HepG2 (cell line): ENCODE measurements around the gene CISD1. TPM values are rescaled to one million over a fixed set of nuclear protein-coding genes. Genes with fewer than 3 reads are reported as not detected.

Experiments
- ATM ChIP-seq: fragments of 450-650 bp; IDR thresholded peaks from 2 replicates; pipeline ENCODE4 v1.7.1; 2017; ENCODE audit warnings: mild to moderate bottlenecking, borderline replicate concordance
- GATAD2A ChIP-seq: IDR thresholded peaks from 2 replicates; pipeline ENCODE4 v1.6.1; 2016
- GLI4 ChIP-seq: sonication (generic); formaldehyde crosslinking; IDR thresholded peaks from 2 replicates; pipeline ENCODE4 v1.5.1; 2020; ENCODE audit warnings: missing genetic modification reagents, mild to moderate bottlenecking, moderate library complexity, borderline replicate concordance
- MAZ ChIP-seq, 2 experiments: sonication (generic) in 1 of 2; formaldehyde crosslinking in 1 of 2; IDR thresholded peaks; 2 replicates each; pipeline versions ENCODE4 v1.5.0 to v1.6.1; 2012 to 2020; ENCODE audit warnings: low read depth in 2 of 2, mild to moderate bottlenecking in 2 of 2, borderline replicate concordance in 1 of 2, improper control_type of control experiment in 1 of 2, low read length in 1 of 2, missing genetic modification reagents in 1 of 2, moderate library complexity in 1 of 2
- PAWR ChIP-seq: sonication (generic); formaldehyde crosslinking; IDR thresholded peaks from 2 replicates; pipeline ENCODE4 v1.4.0; 2020; ENCODE audit warnings: missing genetic modification reagents, mild to moderate bottlenecking, borderline replicate concordance
- PRMT3 ChIP-seq: sonication (generic); formaldehyde crosslinking; IDR thresholded peaks from 2 replicates; pipeline ENCODE4 v1.8.1; 2022; ENCODE audit warnings: low read depth, mild to moderate bottlenecking, moderate library complexity, missing genetic modification reagents, borderline replicate concordance
- SALL2 ChIP-seq: sonication (generic); formaldehyde crosslinking; IDR thresholded peaks from 2 replicates; pipeline ENCODE4 v1.8.1; 2023; ENCODE audit warnings: mild to moderate bottlenecking, missing genetic modification reagents, inconsistent platforms
- SOX13 ChIP-seq, 3 experiments: fragments of 450-650 bp in 1 of 3; sonication (generic) in 1 of 3; formaldehyde crosslinking in 1 of 3; IDR thresholded peaks in 2 of 3; conservative IDR thresholded peaks in 1 of 3; 2 replicates each; pipeline versions ENCODE4 v1.5.0 to v1.6.1; 2016 to 2020; ENCODE audit warnings: antibody characterized with exemption in 1 of 3, mild to moderate bottlenecking in 1 of 3, missing compliant biosample characterization in 1 of 3, missing genetic modification reagents in 1 of 3, moderate library complexity in 1 of 3
- YY1 ChIP-seq: IDR thresholded peaks from 2 replicates; pipeline ENCODE4 v1.6.1; 2011; ENCODE audit warnings: low read length, low read depth, moderate library complexity, mild to moderate bottlenecking; ENCODE audit not compliant: insufficient read depth, insufficient replicate concordance
- ZFP90 ChIP-seq: sonication (generic); formaldehyde crosslinking; IDR thresholded peaks from 2 replicates; pipeline ENCODE4 v1.8.0; 2022; ENCODE audit warnings: missing genetic modification reagents, mild to moderate bottlenecking, inconsistent platforms, borderline replicate concordance
- ZNF264 ChIP-seq: sonication (generic); formaldehyde crosslinking; IDR thresholded peaks from 2 replicates; pipeline ENCODE4 v1.4.0; 2020; ENCODE audit warnings: missing genetic modification reagents
- ZNF292 ChIP-seq: sonication (generic); formaldehyde crosslinking; IDR thresholded peaks from 2 replicates; pipeline ENCODE4 v1.8.1; 2022; ENCODE audit warnings: mild to moderate bottlenecking, low read depth, missing genetic modification reagents, borderline replicate concordance
- ZNF34 ChIP-seq: sonication (generic); formaldehyde crosslinking; IDR thresholded peaks from 2 replicates; pipeline ENCODE4 v1.4.0; 2020; ENCODE audit warnings: mild to moderate bottlenecking, missing genetic modification reagents, borderline replicate concordance
- ZNF432 ChIP-seq: sonication (generic); formaldehyde crosslinking; IDR thresholded peaks from 2 replicates; pipeline ENCODE4 v1.5.0; 2020; ENCODE audit warnings: missing genetic modification reagents, mild to moderate bottlenecking, borderline replicate concordance
- ZNF550 ChIP-seq: sonication (generic); formaldehyde crosslinking; IDR thresholded peaks from 2 replicates; pipeline ENCODE4 v1.4.0; 2020; ENCODE audit warnings: mild to moderate bottlenecking, missing genetic modification reagents, borderline replicate concordance
- ZNF607 ChIP-seq: sonication (generic); formaldehyde crosslinking; IDR thresholded peaks from 2 replicates; pipeline ENCODE4 v1.5.1; 2020; ENCODE audit warnings: missing genetic modification reagents, mild to moderate bottlenecking, borderline replicate concordance
- polyA plus RNA-seq, 8 experiments: library from polyadenylated mRNA; depleted of rRNA in 3 of 8; stranded (reverse) in 7 of 8; unstranded in 1 of 8; fragments of >200 nt; fragmentation: Illumina TruSeq in 4 of 8; extraction: Trizol in 4 of 8; gene quantifications; 2 replicates each; pipeline versions ENCODE4 v1.2.1 to v1.2.3, GENCODE V29; 2011 to 2016; ENCODE audit warnings: low read depth in 4 of 8, missing spikeins in 1 of 8, mixed read lengths in 1 of 8; ENCODE audit not compliant: insufficient read depth in 1 of 8
- total RNA-seq, 5 experiments: library from RNA; depleted of rRNA; stranded (reverse); fragments of >200 nt; fragmentation: Illumina TruSeq; extraction: Trizol; gene quantifications; 2 replicates each; pipeline ENCODE4 v1.2.3, GENCODE V29; 2016; ENCODE audit warnings: low read depth in 1 of 5
- TF ChIP-seq, protein P1 (sequence below): fragments of 450-650 bp; IDR thresholded peaks from 2 replicates; pipeline ENCODE4 v1.6.1; 2017
- TF ChIP-seq, protein P2 (sequence below): sonication (generic); formaldehyde crosslinking; IDR thresholded peaks from 2 replicates; pipeline ENCODE4 v1.5.1; 2020; ENCODE audit warnings: mild to moderate bottlenecking, missing genetic modification reagents
- TF ChIP-seq, protein P3 (sequence below): sonication (generic); formaldehyde crosslinking; IDR thresholded peaks from 2 replicates; pipeline ENCODE4 v1.4.0; 2020; ENCODE audit warnings: missing genetic modification reagents, borderline replicate concordance
- TF ChIP-seq, protein P4 (sequence below): IDR thresholded peaks from 2 replicates; pipeline ENCODE4 v1.6.1; 2016; ENCODE audit warnings: mild to moderate bottlenecking

CISD1 gene
- total and polyA plus RNA-seq, 2 of the 13 experiments (the other 11 are each of a cell fraction or from before 2014, with no cell fraction given) = 63.4 to 78.9 TPM

DNA sequence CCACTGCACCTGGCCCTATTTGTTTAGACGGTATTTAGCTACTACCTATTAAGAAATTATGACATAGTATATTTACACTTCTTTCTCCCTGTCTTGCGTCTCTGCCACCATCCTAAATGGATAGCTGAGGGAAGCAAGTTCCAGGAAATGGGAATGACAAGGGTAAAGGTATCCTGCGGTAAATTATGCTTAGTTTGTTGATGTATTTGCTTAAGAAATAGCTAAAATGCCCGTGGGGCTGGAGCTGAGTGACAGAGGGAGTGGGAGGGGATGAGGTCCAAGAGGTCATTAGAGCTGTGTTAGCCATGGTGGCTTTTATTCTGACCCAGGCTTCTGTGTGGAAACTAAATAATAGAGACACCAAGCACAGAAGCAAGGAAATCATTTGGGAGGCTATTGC, 36.9 kb downstream of the CISD1 start (continued):
- TF ChIP-seq ZNF550 (CRISPR knock-in tag) = no peak
- TF ChIP-seq GLI4 = no peak
- no peak for TF ChIP-seq ZNF432 (CRISPR knock-in tag)
- peak; percentile 36; the same call in 1 of the 2 replicates for TF ChIP-seq GATAD2A
- no peak for TF ChIP-seq ZNF607 (CRISPR knock-in tag)
- TF ChIP-seq YY1 = no peak
- TF ChIP-seq MAZ (IDR thresholded peaks at IDR 0.05; ENCODE audit: borderline replicate concordance, low read depth, low read length) = no peak
- no peak for TF ChIP-seq MAZ (CRISPR knock-in tag; IDR thresholded peaks at IDR 0.05; ENCODE audit: low read depth)
- no peak for TF ChIP-seq ZNF34
- no peak for TF ChIP-seq ZNF264
- TF ChIP-seq, protein P1, sequence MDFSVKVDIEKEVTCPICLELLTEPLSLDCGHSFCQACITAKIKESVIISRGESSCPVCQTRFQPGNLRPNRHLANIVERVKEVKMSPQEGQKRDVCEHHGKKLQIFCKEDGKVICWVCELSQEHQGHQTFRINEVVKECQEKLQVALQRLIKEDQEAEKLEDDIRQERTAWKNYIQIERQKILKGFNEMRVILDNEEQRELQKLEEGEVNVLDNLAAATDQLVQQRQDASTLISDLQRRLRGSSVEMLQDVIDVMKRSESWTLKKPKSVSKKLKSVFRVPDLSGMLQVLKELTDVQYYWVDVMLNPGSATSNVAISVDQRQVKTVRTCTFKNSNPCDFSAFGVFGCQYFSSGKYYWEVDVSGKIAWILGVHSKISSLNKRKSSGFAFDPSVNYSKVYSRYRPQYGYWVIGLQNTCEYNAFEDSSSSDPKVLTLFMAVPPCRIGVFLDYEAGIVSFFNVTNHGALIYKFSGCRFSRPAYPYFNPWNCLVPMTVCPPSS = no peak
- no peak for TF ChIP-seq ZNF292 (CRISPR knock-in tag)
- TF ChIP-seq, protein P2, sequence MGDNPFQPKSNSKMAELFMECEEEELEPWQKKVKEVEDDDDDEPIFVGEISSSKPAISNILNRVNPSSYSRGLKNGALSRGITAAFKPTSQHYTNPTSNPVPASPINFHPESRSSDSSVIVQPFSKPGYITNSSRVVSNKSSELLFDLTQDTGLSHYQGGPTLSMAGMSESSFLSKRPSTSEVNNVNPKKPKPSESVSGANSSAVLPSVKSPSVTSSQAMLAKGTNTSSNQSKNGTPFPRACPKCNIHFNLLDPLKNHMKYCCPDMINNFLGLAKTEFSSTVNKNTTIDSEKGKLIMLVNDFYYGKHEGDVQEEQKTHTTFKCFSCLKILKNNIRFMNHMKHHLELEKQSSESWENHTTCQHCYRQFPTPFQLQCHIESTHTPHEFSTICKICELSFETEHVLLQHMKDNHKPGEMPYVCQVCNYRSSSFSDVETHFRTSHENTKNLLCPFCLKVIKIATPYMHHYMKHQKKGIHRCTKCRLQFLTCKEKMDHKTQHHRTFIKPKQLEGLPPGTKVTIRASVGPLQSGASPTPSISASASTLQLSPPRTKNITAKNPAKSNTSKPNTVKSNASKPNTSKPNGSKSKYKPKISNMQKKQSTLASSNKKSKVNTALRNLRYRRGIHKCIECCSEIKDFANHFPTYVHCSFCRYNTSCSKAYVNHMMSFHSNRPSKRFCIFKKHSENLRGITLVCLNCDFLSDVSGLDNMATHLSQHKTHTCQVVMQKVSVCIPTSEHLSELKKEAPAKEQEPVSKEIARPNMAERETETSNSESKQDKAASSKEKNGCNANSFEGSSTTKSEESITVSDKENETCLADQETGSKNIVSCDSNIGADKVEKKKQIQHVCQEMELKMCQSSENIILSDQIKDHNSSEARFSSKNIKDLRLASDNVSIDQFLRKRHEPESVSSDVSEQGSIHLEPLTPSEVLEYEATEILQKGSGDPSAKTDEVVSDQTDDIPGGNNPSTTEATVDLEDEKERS = no peak
- TF ChIP-seq ATM = no peak
- no peak for TF ChIP-seq PRMT3 (CRISPR knock-in tag)
- TF ChIP-seq, protein P3, sequence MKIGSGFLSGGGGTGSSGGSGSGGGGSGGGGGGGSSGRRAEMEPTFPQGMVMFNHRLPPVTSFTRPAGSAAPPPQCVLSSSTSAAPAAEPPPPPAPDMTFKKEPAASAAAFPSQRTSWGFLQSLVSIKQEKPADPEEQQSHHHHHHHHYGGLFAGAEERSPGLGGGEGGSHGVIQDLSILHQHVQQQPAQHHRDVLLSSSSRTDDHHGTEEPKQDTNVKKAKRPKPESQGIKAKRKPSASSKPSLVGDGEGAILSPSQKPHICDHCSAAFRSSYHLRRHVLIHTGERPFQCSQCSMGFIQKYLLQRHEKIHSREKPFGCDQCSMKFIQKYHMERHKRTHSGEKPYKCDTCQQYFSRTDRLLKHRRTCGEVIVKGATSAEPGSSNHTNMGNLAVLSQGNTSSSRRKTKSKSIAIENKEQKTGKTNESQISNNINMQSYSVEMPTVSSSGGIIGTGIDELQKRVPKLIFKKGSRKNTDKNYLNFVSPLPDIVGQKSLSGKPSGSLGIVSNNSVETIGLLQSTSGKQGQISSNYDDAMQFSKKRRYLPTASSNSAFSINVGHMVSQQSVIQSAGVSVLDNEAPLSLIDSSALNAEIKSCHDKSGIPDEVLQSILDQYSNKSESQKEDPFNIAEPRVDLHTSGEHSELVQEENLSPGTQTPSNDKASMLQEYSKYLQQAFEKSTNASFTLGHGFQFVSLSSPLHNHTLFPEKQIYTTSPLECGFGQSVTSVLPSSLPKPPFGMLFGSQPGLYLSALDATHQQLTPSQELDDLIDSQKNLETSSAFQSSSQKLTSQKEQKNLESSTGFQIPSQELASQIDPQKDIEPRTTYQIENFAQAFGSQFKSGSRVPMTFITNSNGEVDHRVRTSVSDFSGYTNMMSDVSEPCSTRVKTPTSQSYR (CRISPR knock-in tag) = no peak
- TF ChIP-seq, protein P4, sequence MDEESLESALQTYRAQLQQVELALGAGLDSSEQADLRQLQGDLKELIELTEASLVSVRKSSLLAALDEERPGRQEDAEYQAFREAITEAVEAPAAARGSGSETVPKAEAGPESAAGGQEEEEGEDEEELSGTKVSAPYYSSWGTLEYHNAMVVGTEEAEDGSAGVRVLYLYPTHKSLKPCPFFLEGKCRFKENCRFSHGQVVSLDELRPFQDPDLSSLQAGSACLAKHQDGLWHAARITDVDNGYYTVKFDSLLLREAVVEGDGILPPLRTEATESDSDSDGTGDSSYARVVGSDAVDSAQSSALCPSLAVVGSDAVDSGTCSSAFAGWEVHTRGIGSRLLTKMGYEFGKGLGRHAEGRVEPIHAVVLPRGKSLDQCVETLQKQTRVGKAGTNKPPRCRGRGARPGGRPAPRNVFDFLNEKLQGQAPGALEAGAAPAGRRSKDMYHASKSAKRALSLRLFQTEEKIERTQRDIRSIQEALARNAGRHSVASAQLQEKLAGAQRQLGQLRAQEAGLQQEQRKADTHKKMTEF (CRISPR knock-in tag) = peak; percentile 36; the same call in 1 of the 2 replicates
- 0 out of 2 replicates have a peak, but pooled peaks have one; percentile 25 for TF ChIP-seq ZFP90 (CRISPR knock-in tag)
- TF ChIP-seq PAWR (CRISPR knock-in tag) = no peak
- TF ChIP-seq SOX13 (IDR thresholded peaks at IDR 0.05) = no peak
- peak in 1 of 2 experiments; percentile 29; a peak in 1 of 4 replicates for TF ChIP-seq SOX13 (CRISPR knock-in tag; conservative IDR thresholded peaks at IDR 0.05 in 1 of 2, IDR thresholded peaks at IDR 0.05 in 1 of 2)
- no peak for TF ChIP-seq SALL2 (CRISPR knock-in tag)
